SIG-M5 treated with dmso at 0.1 percent for 504 hours (cell line): ENCODE measurements around the gene CYP46A1.

Experiments
- DNase-seq: peaks from one replicate; lab custom pipeline; 2025; ENCODE audit not compliant: unreplicated experiment; lab: John Stamatoyannopoulos, UW

CYP46A1 gene

DNA sequence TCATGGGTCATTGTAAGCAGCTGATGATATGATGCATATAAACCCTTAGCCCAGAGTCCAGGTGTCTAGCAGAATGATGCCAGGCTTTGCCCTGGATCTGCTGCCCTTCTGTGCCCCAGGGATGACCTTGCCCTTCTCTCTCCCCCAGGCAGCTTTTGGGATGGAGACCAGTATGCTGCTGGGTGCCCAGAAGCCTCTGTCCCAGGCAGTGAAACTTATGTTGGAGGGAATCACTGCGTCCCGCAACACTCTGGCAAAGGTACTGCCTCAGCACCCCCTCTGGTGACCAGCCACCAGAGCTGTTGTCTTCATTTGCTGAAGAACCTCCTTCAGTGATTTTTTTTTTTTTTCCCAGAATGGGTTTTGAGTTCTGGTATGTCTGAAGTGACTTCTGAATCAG is 23.3 kb downstream of the CYP46A1 start:
- no peak for DNase-seq

DNA sequence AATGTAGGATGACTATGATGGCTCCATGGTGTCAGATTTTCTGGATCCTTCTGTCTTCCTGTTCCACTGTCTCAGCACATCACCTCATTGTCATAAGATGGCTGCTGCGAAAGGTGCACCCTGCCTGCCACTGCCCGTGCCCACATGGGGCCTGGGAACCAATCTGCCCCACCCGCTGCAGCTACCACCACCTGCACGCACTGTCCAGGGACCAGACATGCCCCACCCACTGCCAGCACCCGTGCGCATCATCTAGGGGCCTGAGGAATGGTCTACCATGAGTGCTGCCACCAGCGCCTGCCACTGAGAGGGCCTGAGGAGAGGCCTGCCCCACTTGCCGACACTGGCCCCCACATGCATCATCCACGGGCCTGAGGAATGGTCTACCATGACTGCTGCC is 23.8 kb downstream of the CYP46A1 start:
- no peak for DNase-seq

GRCh38 chr14:99708449-99708848 is 24.4 kb downstream of the CYP46A1 start:
- DNase-seq, result no peak

DNA sequence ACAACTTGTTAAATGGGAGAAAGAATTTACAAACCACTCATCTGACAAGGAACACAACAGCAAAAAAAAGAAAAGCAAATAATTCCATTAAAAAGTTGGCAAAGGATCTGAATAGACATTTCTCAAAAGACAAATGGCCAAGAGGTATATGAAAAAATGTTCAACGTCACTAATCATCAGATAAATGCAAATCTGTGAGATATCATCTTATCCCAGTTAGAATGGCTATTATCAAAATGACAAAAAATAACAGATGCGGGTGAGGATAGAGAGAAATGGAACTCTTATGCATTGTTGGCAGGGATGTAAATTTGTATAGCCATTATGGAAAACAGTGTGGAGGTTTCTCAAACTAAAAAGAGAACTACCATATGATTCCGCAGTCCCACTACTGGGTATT is 29.9 kb downstream of the CYP46A1 start:
- no peak for DNase-seq

- DNase-seq, result no peak
Measured at GRCh38 chr14:99715266-99716000, 31.3 kb downstream of the CYP46A1 start.

- no peak for DNase-seq
Measured at GRCh38 chr14:99716091-99716849, 32.2 kb downstream of the CYP46A1 start.

- DNase-seq, result no peak
Measured at GRCh38 chr14:99716850-99717681, 33.0 kb downstream of the CYP46A1 start.

GRCh38 chr14:99717682-99718013 is 33.5 kb downstream of the CYP46A1 start:
- DNase-seq, result no peak

GRCh38 chr14:99718031-99718810 is 34.1 kb downstream of the CYP46A1 start:
- no peak for DNase-seq

DNA sequence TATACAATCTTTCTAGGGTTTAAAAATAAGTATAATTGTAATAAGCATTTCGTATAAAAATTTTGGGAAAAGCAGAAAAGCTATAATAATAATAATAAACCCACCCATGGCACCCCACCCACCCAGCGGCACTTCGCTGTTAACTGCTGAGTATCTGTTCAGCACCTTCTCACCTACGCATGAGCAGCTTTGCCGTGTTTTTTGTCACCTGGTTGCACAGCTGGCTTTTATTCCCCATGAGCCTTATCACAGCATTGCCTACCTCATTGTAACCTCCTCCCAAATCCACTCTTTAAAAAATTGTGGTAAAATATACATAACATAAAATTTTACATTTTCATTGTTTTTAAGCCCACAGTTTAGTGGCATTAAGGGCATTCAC is 34.7 kb downstream of the CYP46A1 start:
- no peak for DNase-seq

DNA sequence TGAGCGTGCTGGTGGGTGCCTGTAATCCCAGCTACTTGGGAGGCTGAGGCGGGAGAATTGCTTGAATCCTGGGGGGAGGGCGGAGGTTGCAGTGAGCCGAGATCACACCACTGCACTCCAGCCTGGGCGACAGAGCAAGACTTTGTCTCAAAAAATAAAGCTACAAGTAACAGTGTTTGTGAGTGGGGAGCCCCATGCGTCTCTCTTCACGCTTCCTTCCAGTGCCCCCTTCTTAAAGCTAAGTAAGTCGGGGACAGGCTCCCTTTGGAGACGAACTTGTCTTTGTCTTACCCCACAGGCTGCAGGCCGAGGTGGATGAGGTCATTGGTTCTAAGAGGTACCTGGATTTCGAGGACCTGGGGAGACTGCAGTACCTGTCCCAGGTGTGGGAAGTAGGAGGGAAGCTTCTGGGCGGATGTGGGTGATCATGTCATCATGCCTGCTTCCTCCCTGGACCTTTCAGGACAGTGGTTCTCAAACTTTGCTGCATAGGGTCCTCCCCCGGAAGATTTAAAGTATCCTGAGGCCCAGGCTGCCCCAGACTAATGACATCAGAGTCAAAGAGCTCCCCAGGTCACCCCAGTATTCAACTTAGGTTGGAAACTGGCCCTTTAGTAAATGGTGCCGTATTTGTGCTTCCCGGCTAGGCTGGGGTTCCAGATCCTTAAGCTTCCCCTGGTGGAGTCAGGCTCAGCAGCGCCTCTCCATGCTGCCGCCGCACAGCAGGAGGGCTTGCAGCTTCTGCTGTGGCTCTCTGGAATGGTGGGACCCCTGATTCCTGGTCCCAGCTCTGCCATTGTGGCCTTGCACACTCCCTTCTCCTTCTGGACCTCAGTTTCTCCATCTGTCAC is 37.1 kb downstream of the CYP46A1 start:
- no peak for DNase-seq

GRCh38 chr14:99721792-99722516 is 37.9 kb downstream of the CYP46A1 start:
- DNase-seq, result no peak

DNA sequence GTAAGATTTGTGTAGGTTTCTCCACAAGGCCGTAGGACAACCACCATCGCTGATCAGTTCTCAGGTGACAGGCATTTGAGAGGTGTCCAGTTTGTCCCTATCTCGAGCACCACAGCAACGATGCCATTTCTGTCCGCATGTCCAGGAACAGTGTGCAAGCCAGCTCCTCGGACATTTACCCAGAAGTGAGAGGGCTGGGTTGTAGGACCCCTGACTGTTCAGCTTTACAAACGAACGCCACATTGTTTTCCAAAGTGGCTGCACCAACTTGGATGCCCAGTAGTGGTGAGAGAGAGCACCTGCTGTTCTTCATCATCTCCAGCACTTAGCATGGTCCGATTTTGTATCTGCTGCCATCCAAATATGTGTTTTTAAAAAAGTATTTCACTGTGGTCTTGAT is 38.6 kb downstream of the CYP46A1 start:
- no peak for DNase-seq

DNA sequence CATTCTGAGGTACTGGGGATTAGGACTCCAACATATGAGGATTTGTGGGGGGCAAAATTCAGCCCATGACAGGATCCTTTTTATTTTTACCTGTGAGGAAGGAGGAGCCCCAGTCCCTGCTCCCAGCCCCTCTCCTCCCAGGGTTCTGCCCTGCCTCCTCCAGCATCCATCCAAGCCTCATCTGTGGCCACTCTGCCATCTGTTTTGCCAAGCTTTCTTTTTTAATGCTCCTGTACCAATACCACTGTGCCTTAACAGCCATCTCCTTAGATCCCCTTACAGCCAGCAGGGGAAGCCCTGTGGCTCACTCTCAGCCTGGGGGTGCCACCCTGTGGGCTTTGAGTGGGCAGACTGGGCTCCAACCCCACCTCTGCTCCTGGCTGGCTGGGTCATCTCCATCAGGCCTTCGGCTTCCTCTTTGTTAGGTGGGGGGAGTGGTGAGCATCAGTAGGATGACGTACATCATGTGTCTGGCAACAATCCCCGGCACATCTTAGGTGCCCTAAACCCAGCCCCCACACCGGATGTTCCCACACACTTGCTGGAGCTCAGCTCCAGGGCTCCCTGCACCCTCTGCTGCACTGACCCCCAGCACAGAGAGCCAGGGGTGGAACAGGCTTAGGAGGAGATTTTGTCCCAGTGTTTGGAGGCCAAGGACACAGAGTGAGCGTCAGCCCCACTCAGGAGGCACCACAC is 40.2 kb downstream of the CYP46A1 start:
- DNase-seq, result no peak

DNA sequence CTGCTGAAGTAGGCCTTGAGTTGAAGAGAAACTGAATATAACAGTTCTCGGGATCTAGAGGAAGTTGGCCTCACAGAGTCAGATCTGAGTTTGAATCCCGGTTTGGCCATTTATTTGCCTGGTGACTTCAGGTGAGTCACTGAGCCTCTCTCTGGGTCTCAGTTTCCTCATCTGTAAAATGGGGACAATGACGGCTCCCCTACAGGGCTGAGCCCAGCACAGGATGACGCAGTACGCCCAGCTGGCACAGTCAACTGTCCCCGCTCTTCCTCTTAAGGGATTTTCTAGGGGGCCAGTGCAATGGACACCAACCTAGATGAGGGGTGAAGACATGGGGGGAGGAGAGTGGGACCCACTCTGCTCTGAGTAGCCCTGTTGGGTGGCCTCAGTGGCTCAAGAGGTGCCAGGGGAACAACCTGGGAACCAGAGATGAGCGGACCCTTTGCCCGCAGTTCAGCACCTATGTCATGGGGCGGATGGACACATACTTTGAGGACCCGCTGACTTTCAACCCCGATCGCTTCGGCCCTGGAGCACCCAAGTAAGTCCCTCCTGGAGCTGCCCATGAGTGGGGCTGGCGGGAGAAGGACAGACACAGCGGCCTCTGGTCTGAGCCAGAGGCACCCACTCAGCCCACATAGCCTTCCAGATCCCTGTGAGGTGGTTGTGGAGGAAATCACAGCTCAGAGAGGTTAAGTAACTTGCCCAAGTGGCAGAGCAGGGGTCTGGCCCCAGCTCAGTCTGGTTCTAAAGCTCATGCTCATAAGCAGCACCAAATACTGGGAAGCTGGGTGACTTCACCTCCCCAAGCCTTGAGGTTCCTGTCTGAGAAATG is 41.1 kb downstream of the CYP46A1 start:
- DNase-seq, result no peak

DNA sequence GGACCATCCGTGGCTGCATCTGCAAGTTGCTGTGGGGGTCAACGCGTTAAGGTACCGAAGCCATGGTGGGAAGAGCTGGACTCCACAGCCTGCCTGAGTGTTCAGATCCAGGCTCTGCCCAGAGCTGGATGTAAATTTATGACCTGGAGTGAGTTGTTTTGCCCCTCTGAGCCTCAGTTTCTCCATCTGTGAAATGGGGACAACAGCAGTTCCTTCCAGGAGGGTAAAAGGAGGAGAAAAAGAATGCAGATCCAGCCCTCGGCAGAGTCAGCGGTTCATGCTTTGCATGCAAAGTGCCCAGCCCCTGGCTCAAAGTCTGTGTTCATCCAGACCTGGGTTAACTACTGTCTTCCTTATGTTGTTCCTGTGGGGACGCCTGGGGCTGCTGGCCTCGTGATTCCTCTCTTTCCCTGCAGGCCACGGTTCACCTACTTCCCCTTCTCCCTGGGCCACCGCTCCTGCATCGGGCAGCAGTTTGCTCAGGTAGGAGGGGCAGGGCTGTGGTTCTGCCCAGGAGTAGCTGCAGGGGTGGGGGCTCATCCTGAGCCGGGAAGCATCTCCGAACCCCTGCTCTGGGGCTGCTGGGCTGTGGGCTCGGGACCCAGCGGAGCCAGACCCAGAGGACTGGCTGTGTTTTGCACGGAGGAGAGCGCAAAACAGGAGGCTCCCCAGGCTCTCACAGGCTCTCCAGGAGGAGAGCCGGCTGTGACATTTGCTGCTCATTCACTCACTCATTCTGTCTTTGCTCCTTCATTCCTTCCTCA is 41.9 kb downstream of the CYP46A1 start:
- DNase-seq, result no peak

- DNase-seq, result no peak
Measured at GRCh38 chr14:99726538-99727095, 42.5 kb downstream of the CYP46A1 start.
